GM21737 (cell line): Measurements from ENCODE around the gene TNS3.

Experiments
- ATAC-seq: cut with Tn5 transposase; IDR thresholded peaks from one replicate; pipeline ENCODE4 v1.9.1; 2021; ENCODE audit warnings: mild to moderate bottlenecking, moderate library complexity; ENCODE audit not compliant: unreplicated experiment

TNS3 gene

DNA sequence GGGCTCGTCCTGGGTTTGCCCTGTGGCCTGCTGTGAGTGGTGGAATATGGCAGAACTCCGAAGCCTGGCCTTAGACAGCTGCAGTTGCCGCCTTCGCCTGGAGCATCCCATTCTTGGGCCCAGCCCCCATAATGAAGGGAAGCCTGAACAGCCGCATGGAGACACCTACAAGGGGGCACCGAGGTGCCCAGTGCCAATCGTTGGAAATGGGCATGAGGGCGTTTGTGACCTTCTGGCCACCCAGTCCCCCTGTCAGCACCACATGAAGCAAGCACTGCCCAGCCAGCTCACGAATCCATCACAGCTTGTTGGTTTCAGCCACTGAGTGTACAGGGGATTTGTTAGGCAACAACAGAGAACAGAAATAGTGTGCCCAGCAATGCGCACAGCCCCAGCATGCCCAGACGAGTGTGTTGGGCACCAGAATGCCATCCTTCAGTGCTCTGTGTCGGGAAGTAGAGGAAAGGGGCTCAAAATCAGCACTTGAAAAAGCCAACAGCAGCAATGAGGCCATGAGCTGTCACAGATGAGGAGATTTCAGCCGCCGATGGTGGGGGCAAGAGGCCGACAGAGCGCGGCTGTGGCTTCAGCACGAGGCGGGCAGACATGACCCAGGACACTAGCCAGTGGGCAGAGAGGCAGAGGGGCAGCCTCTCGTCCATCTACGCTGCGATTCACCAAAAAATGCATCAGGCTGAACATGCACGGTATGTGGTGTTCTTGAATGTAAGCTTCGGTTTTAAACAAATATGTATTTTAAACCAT lies 91.2 kb downstream of the TNS3 start:
- ATAC-seq: no peak

DNA sequence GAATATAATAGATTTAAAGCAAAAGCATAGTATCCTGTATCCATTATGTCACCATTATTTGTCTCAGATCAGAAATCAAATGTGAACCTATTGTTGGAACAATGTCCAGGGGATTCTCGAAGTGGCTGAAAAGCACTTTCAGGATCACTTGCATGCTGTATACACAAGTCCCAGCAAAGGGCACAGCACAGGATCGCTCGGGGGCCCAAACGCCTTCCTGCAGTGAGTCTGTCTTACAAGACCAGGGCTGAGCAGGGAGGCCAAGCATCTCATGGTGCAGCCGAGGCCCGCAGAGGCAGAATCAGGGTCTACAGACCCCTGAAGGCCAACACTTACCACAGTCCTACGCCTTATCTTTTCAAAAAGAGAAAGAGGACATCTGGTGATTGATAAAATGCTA lies 92.3 kb downstream of the TNS3 start:
- ATAC-seq: no peak

DNA sequence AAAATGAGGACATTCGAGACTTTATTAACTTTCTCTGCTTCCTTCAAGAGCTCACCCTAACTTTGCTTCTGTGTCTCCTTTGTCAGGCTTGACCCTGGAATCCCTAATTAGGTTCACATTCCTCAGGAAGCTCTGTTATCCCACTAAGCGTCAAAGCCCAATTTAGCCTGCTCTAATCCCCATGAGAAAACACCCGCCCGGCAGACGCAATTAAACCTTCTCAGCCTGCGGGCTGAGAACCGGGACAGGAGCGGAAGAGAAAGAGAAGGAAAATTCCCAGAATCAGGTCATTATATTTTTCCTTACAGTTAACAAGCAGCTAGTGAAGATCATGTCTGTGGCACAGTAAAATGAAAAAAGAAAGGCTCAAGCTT lies 93.0 kb downstream of the TNS3 start:
- ATAC-seq: no peak

DNA sequence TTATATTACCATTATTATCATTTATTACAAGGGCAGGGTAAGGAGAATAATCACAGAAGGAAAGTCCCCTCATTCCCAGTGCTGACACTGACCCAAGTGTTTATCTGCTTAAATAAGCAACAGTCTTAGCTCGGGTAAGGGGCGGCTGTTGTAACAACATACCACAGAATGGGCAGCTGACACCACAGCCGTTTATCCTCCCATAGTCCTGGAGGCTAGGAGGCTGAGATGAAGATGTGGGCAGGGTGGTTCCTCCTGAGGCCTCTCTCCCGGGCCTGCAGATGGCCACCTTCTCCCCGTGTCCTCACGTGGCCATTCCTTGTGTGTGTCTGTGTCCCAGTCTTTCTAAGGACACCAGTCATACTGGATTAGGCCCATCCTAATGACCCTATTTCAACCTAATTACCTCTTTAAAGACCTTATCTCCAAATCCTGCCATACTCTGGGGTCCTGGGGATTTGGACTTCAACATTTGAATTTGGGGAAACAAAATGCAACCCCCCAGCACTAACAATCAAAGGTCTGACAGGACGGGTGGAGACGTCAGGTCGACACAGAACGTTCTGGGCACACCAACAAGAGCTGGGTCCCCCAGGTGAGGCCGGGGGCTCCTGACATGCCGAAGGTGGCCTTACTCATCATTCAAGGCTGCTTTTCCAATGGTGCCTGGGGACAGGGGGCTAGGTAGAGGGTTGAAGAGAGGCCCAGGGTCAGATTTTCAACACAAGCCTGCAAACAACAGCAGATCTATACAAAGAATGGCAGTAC lies 93.5 kb downstream of the TNS3 start:
- ATAC-seq: no peak

DNA sequence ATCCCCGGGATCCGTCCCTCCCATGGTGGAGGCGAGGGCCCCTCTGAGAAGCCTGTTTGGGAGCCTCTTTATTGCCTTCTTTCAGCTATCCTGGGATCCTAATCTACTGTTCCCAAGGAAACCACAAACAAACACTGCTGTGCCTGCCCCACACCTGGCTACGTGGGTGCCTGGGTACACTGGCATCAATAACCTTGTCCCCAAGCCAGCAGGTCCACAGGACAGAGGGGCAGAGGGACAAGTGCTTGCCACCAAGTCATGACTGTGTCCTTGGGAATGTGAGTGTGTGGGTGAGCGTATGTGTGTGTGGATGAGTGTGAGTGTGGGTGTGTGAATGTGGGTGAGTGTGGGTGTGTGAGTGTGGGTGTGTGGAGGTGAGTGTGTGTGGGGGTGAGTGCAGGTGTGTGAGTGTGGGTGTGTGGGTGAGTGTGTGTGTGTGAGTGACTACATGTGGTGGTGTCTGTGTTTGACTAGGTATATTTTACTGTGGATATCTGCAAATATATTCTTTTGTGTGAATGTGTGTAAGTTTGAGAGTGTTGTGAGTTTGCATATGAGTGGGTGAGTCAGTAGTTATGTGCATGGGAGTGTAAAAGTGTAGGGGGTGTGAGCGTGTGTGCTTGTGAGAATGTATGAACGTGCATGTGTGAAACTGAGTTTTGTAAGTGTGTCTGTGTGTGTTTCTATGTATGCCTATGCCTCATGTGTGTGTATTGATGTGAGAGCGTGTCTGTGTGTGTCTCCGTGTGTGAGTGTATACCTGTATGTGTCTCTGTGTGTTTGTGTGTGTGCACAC lies 96.1 kb downstream of the TNS3 start:
- no peak for ATAC-seq

DNA sequence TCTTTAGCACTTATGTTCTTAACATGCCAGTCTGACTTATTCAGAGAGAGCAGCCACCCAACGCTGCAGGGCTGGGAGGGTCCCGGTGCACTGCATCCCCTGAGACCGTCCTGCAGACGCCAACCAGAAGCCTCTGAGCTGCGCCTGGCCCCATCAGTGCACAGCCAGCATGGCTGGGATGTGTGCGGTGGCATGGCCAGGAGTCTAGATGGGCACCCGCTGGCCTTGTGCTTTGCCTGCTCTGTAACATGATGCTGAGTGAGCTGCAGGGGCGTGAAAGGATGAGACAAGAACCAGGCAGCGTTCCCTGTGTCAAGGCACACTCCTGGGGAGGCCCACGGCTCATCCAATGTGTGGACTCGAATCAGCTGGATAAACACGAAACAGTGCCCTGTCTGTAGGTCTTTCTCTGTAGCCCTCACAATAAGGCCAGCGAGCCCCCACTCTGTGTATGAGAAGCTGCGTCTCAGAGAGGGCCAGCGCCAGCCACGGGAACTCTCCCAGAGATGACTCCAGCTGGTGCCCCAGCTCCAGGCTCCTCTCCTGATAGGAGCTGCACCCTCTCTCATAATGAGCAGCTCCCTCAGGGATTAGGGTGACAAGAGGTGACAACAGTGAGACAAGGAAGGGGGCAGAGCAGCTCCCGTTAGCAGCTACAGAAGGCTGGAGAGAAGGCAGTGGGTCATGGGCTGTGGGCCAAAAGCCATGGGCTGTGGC lies 96.8 kb downstream of the TNS3 start:
- no peak for ATAC-seq

DNA sequence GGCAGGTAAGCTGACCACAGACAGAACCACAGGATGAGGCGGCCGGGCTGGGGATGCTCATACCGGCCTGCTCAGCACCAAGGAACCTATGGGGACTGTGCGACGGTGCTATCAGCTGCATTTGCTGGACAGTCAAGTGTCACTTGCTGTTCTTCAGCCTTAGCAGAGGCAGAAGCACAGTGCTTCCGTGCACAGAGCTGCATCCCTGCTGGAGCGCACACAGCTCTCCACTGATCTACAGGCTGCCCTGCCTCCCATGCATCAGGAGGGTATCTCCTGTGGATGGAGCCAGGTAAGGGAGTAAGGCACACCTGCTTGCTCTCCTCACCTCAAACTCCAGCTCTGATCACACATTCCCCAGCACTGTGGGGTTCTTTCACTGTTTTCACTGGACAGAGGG lies 97.5 kb downstream of the TNS3 start:
- no peak for ATAC-seq

DNA sequence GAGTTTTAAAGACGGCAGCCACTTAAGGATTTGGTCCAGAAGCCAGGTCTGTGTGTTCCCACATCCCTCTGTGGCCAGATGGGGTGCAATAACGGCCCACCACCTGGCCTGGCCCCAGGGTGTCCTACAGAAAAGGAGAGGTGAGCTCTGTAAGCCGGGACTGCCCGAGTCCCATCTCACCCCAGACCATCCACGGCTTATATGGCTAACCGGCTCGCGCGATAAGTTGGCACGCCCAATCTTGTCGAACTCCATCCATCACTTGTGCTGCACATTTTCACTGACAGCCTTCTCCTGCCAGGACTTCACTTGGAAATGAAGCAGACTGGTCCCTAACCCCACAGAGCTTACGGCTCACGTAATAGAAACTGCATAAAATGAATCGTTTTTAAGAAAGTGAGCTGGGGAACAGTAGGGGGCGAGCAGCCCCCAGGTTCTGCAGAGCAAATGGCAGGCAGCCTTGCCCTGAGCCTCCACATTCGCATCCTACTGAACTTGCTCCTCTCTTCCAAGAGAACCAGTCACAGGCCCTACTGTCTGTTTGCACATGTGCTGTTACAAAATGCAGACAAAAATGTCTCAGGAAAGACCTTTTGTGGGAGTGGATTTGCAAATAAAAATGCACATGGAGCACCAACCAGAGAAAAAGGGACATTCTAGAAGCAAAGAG lies 98.2 kb downstream of the TNS3 start:
- ATAC-seq: no peak

DNA sequence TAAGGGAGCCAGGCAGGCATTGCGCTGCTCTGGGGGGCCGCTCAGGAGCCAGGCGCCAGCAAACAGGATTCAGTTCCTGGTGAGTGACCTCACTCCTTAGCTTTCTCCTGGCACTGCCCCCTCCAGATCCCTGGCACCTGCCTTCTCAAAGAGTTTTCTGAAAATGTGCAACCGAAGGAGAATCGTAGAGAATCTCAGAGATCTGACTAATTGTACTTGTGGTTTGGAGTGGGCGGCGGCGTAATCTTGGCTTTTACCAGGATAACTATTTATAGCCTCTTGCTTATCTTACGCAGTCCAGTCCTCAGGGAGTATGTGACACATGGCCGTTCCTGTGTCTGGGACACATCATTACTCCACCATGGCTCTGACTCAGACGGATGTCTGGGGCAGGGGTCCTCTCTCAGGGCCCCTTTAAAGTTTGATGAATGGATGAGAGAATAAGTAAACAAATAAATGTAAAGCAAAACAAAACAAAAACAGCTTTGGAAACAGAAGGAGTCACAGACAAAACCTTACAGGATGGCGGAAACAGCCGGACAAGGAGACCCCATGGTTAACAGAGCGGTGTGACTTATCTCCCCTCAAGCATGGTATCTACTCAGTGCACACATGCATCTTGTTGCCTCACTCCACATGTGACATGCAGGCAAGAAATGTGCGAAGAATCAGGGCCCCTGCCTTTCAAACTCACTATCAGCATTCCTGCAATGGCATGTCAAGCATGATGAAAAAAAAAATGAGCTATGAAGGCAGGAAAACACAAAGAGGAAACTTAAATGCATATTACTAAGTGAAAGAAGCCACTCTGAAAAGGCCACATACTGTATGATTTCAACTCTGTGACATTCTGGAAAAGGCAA lies 99.7 kb downstream of the TNS3 start:
- no peak for ATAC-seq

DNA sequence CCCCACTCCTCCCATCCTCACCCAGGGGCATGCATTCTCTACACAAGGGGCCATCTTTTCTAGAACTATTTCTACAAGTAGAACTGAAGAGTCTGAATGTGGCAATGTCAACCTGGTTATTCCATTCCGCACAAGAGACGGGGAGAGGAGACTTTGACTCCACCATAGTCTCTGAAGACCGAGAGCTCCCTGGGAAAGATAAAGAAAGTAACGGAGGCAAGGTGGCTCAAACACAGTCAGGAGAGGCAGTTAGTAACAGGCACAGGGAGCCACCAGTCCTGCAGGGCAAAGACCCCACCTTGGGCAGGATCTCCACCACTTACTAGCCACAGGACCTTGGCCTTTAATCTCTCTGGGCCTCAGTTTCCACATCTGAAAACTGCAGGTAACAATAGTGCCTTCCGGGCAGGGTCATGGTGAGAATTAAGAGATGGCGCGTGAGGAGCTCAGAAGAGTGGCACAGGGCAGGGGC lies 100.3 kb downstream of the TNS3 start:
- no peak for ATAC-seq

DNA sequence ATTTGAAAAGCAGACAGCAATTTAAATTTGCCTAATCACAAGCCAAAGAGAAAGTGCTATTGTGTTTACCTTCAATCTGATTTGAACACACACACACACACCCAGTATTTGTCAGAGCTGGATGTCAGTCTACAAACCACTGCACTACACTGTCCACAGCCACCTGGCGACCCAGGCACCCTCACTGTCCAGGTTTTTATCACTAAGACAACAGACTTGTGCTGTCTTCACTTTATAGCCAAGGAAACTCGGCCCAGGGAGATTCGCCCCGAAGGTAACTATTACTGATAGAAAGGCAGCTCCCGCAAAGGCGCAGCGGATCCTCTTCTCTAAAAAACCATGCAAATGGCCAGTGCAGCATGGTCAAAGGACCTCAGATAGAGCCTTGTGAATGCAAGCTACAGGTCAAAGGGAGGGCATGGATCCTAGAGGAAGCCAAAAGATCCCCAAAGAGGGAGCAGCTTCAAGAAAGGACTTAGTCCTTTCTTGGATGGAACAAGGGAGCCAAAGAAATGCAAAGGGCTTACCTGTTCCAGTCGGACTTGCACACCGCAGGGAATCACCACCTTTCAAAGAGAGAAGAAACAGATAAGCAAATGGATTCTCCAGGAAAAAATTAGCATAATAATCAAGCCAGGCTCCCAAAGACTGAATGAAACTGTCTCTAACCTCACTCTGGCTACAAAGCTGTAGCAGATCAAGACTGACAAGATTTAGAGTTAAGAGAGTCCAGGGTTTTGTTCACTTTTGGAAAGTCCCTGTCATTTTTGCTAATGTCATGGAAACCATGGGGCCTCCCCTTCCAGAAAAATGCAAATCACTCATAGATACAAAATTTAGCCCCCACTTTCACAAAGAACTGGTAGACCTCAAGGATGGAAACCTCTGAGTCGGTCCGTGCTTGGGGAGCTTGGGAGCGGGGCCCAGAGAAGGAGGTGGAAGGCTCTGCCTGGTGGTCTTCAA lies 101.1 kb downstream of the TNS3 start:
- peak; percentile 53 for ATAC-seq

DNA sequence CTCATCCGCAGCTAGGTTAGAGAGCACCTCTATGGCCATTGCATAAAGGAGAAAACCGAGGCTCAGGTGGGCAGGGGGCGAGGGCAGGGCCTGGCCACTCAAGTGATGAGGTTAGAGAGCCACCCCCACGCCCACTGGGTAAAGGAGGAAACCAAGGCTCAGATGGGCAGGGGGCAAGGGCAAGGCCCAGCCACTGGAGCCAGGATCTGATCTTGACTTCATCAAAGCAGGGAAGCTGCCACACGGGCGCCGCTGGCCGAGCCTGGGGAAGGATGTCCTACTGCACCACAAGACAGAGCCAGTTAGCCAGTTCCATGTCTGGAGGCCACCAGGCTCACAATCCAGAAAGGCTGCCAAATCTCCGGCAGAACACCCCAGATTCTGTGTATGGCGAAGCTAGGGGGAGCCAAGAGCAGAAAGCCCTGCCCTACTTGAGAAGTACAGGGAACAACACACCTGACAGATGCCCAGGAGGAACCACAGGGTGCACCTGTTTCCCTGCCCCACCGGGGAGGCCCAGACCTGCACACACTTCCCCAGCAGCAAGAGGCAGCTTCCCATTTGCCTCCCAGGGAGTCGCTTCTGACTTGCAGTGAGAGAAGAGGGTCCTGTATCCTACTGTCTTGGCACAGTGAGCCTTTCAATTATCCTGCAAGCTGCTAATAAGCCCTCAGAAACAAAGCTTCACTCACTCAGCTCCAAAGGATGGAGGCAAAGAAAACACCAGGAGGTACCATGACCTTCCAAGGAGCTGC lies 101.9 kb downstream of the TNS3 start:
- ATAC-seq: no peak

DNA sequence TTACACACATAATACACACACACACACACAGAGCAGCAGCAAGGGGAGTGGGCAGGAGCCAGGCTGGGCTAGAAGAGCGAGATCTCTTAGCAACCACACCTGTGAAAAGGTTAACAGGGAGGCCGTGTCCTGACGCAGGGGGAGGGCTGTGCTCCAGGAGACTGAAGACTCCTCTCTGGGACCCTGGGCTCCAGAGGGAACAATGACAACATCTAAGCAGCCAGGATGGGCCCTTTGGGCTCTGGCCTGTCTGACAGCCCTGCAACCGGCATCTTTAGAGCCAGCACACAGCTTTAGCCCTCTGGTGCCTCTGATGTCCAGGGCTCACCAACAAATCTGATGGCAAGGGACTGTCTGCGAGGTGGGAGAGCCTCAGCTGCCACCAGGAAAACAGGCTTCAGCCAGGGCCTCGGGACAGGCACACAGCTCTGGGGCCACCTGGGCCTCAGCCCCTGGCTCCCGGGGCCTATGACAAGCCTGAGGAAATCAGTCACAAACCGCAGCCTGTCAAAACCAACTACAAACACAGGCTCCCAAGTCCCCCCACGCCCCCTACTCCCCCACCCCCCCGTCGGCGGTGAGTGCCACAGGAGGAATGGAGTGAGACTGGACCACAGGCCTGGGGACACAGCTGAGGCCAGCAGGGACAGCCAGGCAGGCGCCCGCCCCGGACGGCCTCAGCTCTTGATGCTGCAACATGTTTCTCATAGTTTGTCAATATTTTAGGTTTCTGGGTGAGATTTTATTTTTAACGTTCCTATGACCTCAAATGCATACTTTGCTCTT lies 102.8 kb downstream of the TNS3 start:
- ATAC-seq: no peak

DNA sequence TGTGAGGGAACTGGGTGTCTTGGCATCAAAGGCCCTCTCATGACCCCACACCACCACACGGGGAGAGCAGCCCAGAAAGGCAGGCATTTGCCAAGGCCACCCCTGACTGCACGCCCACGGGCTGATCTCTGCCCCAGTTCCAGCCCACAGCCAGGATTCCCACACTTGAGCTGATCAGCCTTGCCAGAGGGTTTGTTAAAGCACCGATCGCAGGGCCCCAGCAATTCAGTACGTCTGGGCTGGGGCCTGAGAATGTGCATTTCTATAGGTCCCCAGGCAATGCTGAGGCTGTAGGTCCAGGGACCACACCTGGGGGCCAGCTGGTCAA lies 103.9 kb downstream of the TNS3 start:
- no peak for ATAC-seq

DNA sequence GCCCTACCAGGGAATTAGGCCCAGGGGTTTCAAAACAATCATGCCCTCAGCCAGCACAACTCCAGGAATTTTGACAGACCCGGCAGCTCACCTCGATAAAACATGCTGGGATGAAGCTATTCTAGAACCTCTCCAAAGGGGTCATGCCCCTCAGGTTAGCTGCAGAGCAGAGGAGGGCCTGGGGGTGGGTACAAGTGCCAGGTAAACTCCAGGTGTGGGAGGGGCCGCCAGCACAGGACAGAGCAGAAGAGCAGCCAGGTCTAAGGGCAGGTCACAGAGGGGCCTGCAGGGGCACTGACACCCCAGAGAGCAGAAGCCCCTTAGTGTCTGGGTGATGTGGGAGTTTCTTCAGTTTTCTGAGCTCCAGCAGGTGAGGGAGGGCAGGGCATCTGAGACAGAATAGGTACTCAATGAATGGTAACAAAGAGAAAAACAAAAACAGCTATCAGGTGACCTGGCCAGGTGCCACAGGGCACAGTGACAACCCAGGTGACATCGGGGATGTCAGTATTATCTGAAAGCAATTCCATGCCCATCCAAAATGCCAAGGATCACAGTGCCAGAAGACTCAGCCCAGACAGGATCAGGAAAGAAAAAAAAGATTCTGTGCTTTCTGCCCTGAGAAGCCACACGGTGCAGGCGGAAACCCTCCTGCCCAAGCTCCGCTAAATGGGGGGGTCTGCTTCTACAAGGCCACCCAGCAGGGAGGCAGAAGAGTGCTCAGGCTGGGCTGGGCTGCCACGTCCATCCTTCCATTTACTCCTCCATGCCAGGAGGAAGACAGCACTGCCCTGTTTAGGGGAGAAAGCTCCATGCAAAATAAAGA lies 104.5 kb downstream of the TNS3 start:
- no peak for ATAC-seq

DNA sequence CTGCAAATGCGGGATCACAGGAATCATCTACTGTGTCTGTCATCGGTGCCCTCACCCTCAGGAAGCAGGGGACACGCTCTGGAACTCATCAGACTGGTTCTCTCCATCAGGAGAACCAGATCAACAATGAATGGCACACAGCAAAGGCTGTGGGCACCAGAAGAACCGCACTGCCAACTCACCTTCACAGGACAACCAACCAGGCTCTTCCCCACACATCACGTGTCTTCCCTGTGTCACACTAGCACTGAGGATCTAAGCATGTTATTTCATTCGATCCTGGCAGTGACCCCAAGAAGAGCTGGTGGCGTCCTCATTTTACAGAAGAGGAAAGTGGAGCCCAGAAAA lies 106.1 kb downstream of the TNS3 start:
- ATAC-seq: no peak
